PC-3 (cell line): ENCODE results near the gene DERA.

ENCODE experiments used
- CTCF ChIP-seq: fragments of 300-600 bp; sonication (generic); conservative IDR thresholded peaks from 2 replicates; pipeline ENCODE4 v1.5.1; 2017; ENCODE audit warnings: antibody characterized with exemption, low read depth, mild to moderate bottlenecking, low read length
- EZH2 ChIP-seq: fragments of 300-600 bp; sonication (generic); IDR thresholded peaks from one replicate; pipeline ENCODE4 v1.6.1; 2017; ENCODE audit warnings: antibody characterized with exemption, mild to moderate bottlenecking, low read length; ENCODE audit not compliant: unreplicated experiment
- EZH2phosphoT487 ChIP-seq: fragments of 300-600 bp; sonication (generic); IDR thresholded peaks from 2 replicates; pipeline ENCODE4 v1.6.1; 2018; ENCODE audit warnings: mild to moderate bottlenecking, antibody characterized with exemption, low read length, borderline replicate concordance

DNA sequence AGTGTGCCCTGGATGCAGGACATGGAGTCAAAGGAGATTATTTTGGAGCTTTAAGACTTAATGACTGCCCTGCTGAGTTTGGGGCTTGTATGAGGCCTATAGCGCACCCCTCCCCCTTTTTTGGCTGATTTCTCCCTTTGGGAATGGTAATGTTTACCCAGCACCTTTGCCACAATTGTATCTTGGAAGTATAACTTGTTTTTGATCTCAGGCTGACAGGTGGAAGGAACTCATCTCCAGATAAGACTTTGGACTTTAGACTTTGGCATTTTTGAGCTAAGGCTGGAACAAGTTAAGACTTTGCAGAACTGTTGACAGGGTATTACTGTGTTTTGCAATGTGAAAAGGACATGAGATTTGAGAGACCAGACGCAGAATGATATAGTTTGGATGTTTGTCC is 110.5 kb downstream of the DERA start:
- no peak for TF ChIP-seq CTCF
- no peak for TF ChIP-seq EZH2phosphoT487
- TF ChIP-seq EZH2: no peak
